ENCODE data around the gene ANAPC5.
A peak's percentile ranks its signal among the peaks of the same experiment; 100 is the strongest.
"Not testable (repeated sequence)": the region's sequence is repeated elsewhere in the genome, so short reads cannot be mapped to it uniquely, and the experiment has no call there.

The ANAPC5 gene

GRCh38 chr12:121304306-121304705, 47.9 kb downstream of the ANAPC5 start:
- DNase-seq = no peak

DNA sequence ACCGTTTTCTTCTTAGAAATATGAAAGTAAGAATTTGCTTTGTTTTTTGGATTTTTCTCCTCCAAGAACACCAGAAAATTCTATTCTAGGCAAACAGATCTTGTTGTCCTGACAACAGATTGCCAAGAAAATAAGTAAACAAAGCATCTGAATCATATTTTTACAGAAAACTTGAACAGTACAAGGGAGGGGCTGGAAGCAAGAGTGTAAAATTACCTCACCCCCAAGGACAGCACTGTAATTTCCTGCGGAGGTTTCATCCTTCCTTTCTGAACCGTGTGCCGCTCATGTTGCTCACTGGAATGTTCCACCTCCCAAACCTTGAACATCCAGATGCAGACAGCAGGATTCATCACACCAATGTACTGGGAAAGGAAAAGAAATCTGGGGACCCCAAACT, 50.3 kb downstream of the ANAPC5 start:
- no peak for DNase-seq

- no peak for DNase-seq
Measured at GRCh38 chr12:121300083-121300819, 52.0 kb downstream of the ANAPC5 start.

- DNase-seq = peak; percentile 6
Measured at GRCh38 chr12:121299662-121300061, 52.5 kb downstream of the ANAPC5 start.

GRCh38 chr12:121298411-121298810, 53.8 kb downstream of the ANAPC5 start:
- not testable (repeated sequence) for DNase-seq

DNA sequence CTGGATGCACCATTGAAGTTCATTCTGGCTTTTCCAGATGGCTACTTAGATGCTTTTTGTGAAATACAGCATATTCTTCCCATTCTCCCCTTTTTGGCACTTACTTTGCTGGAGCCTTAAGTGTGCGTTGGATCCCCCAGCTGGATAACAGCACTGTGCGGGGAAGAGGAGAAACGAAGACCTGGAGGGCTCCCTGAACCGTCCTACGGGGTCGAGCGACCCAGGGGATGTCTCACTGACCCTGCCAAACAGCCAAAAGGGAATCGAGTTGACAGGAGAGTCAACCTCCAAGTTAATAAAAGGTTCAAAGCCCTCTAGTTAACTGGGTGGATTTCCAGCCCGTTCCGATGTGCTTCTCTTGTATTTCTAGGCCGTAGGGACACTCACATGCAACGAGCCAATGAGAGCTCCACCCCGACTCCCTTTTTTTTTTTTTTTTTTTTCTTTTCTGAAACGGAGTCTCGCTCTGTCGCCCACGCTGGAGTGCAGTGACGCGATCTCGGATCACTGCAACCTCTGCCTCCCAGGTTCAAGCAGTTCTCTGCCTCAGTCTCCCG, 54.7 kb downstream of the ANAPC5 start:
- DNase-seq = peak; percentile 66

DNA sequence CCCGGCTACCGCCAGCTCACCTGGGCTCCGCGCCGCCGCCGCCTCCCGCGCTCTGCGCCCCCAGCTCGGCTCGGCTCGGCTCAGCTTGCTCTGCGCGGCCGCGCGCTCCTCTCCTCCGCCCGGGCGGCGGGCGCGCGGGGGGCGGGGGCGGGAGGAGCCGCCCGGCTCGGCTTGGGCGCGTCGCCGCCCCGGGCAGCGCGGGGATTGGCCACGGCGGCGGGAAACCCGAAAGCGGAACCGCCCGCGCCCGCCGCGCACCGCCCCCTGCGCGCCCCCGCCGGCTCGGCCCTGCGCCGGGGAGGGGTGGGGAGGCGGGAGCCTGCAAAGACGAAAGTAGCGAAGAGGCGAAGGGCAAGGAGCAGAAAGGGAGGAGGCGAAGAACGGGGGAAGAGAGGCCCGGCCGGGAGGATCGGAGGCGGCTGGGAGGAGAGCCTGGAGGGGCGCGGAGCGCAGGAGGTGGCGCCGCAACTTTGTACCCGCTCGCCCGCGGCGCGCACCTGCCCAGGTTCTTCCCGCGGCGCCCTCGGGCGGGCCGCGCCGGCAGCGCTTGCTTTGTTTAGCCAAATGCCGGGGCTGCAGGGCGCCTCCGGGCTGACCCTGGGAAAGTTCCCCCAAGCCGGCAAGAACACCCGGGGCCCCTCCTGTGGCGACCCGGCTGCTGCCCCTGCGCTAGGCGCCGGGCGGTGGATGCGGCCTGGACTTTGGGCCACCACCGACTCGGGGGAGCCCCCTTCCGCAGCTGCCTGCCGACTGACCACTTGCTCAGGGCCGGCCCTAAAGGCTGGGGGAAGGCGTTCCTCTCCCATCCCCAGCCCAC, 55.4 kb downstream of the ANAPC5 start, which contains the start of gene CAMKK2:
Gene CAMKK2, minus strand, starts transcription at position 92 of the 817 bp plus-strand sequence. CDS start 22,183 bp downstream, outside the sequence.
- peak; percentile 93 for DNase-seq

GRCh38 chr12:121295746-121296617, 56.2 kb downstream of the ANAPC5 start:
- peak; percentile 60 for DNase-seq

DNA sequence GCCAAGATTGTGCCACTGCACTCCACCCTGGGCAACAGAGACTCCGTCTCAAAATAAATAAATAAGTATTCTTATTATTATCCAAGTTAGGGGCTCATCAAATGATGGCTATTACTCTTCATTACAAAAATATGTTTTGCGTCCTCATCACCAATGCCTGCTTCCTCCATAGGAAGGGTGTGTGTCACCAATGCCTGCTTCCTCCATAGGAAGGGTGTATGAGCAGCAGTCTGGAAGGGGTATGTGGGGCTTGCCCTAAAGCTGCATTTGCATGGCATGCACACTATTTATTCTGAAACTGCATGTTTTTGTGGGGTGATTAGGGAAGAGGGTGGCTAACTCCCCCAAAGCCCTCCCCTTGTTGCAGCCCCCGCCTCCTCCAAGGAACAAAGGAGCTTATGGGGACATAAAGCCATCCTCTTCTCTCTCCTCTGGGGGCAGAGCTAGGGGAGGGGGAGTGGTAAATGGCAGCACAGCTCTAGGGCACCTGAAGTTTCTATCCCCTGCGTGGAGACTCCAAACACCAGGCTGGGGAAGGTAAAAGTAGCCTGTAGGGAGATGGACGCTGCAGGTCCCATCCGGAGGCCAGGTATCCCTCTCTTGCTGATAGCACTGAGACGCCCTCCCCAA, 57.0 kb downstream of the ANAPC5 start:
- peak; percentile 50 for DNase-seq

- DNase-seq = no peak
Measured at GRCh38 chr12:121294151-121294889, 57.9 kb downstream of the ANAPC5 start.

GRCh38 chr12:121293603-121294002, 58.6 kb downstream of the ANAPC5 start:
- no peak for DNase-seq

DNA sequence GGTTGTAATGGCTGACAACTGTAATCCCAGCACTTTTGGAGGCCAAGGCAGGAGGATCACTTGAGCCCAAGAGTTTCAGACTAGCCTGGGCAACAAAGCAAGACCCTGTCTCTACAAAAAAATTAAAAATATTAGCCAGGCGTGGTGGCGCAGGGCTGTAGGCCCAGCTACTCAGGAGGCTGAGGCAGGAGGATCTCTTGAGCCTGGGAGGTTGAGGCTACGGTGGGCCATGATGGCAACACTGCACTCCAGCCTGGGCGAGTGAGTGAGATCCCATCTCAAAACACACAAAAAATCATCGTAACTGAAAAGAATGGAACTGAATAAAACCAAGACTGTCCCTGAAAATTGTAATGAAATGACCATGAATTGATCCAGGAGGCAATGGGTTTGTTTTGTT, 61.8 kb downstream of the ANAPC5 start:
- DNase-seq = no peak

- DNase-seq = no peak
Measured at GRCh38 chr12:121289962-121290361, 62.2 kb downstream of the ANAPC5 start.

DNA sequence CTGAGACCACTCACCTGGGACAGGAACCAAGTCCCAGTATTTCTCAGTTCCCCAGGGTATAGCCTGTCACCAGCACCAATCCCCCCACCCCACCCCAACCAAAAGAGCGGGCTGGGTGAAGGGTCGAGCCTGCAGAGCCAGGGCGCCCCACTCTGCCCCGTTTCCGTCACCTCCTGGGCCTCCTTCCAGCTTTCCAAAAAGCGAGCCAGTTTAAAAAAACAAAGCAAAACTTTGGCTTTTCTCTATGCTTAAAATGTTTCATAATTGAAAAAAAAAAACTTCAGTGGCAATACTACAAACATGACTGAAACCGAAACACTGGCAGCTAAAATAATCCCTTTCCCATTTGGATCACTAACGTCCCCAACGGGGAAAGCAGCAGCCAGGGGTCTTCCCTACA, 63.2 kb downstream of the ANAPC5 start:
- no peak for DNase-seq

DNA sequence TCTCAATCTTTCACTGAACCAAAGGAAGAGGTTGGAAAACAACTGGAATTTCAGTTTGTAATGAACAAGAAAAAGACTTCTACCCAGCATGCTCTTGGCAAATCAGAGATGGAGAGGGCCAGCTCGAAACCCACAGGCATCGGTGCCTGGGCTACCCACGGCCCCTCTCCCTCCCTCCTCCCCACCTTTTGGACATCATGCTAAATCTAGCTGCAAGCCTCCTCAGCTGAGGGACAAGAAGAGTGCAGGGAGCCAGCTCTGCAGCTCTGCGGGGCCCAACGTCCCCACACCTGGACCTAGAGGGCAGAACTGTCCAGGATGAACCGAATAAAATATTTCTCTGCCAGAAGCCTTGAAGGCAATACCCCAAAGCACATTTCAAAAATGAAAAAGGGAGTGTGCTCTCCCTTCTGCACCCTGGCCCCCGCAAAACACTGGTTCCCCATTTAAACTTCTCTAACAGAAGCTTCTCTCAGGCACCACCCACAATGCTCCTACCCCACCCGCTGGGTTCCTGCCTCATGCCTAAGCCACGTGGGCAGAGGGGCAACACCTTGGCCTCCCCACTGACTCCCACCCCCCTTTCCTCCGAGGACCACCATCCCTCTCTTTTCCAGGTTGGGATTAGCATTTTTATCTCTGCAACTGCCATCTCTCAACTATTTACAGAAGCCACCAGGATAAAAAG, 63.9 kb downstream of the ANAPC5 start:
- DNase-seq = no peak

DNA sequence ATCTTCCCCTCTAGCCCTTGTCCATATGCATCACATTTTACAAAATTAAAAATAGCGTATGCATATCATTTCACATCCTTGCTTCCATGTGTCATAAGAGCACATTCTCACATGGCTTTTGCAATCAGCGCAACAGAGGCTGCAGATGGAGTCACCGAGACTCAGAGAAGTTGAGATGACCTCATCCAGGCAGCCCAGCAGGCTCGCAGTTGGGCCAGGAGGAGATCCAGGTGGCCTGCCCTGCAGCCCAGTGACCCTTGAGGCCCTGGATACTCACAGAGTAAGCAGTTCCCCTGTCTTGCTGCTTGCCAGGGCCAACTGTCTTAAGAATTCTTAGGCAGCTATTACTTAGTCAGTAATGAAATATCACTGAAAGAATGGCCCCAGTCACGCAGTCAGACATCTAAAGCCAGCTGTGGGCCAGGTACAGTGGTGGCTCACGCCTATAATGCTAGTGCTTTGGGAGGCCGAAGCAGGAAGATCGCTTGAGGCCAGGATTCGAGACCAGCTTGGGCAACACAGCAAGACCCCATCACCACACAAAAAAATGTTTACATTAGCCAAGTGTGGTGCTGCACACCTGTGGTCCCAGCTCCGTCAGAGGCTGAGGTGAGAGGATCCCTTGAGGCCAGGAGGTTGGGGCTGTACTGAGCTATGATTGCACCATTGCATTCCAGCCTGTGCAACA, 64.8 kb downstream of the ANAPC5 start:
- DNase-seq = no peak

GRCh38 chr12:121285856-121286255, 66.4 kb downstream of the ANAPC5 start:
- no peak for DNase-seq

GRCh38 chr12:121284551-121285390, 67.4 kb downstream of the ANAPC5 start:
- DNase-seq = no peak

GRCh38 chr12:121283841-121284240, 68.4 kb downstream of the ANAPC5 start:
- no peak for DNase-seq

Measured in OCI-M1 (cell line).